Osteoblast (primary cell): ENCODE results near the gene CCDC142. TPM values are rescaled to one million over a fixed set of nuclear protein-coding genes. Genes with fewer than 3 reads are reported as not detected.
A peak's percentile ranks its signal among the peaks of the same experiment; 100 is the strongest.

Experiments
- DNase-seq: peaks from one replicate; pipeline ENCODE4 v3.0.0; 2011; ENCODE audit warnings: low spot score, mixed read lengths; ENCODE audit not compliant: insufficient read length; ENCODE audit errors: missing footprints
- H2AFZ ChIP-seq: 2 replicates; pipeline ENCODE4 v1.6.0; 2011; ENCODE audit warnings: mild to moderate bottlenecking, low read length
- H3K27ac ChIP-seq: 2 replicates; pipeline ENCODE4 v1.5.1; 2011; ENCODE audit warnings: mild to moderate bottlenecking, low read depth, low read length, moderate library complexity
- H3K27me3 ChIP-seq: 2 replicates; pipeline ENCODE4 v1.6.0; 2012; ENCODE audit warnings: mild to moderate bottlenecking, control low read depth, inconsistent platforms, low read length, moderate library complexity; ENCODE audit not compliant: insufficient read depth
- H3K36me3 ChIP-seq: 2 replicates; pipeline ENCODE4 v1.5.1; 2011; ENCODE audit warnings: mild to moderate bottlenecking, low read length, control low read depth, moderate library complexity; ENCODE audit not compliant: insufficient read depth
- H3K4me1 ChIP-seq: 2 replicates; pipeline ENCODE4 v1.5.1; 2011; ENCODE audit warnings: mild to moderate bottlenecking, low read length, control low read depth, moderate library complexity; ENCODE audit not compliant: insufficient read depth
- H3K4me2 ChIP-seq: 2 replicates; pipeline ENCODE4 v1.6.0; 2011; ENCODE audit warnings: mild to moderate bottlenecking, low read length; ENCODE audit not compliant: insufficient read depth
- H3K4me3 ChIP-seq: fragments of 200-600 bp; sonication (generic); 3 replicates; pipeline ENCODE4 v1.5.1; 2012; ENCODE audit warnings: mild to moderate bottlenecking, low read length, inconsistent platforms; ENCODE audit not compliant: insufficient read depth
- H3K79me2 ChIP-seq: 2 replicates; pipeline ENCODE4 v1.6.0; 2012; ENCODE audit warnings: mild to moderate bottlenecking, low read length, control low read depth, inconsistent platforms; ENCODE audit not compliant: insufficient read depth
- H3K9me3 ChIP-seq: 2 replicates; pipeline ENCODE4 v1.5.1; 2011; ENCODE audit warnings: low read depth, low read length, control low read depth
- H4K20me1 ChIP-seq: 2 replicates; pipeline ENCODE4 v1.6.0; 2012; ENCODE audit warnings: mild to moderate bottlenecking, low read length, control low read depth; ENCODE audit not compliant: insufficient read depth
- total RNA-seq: library from RNA; depleted of rRNA; stranded (reverse); fragments of >200 nt; gene quantifications from 2 replicates; pipeline ENCODE4 v1.2.3, GENCODE V29; 2012
- TF ChIP-seq, protein P1 (sequence below): IDR thresholded peaks from 2 replicates; pipeline ENCODE4 v1.5.1; 2011; ENCODE audit warnings: mild to moderate bottlenecking, low read depth, low read length, moderate library complexity; ENCODE audit errors: extremely low read depth

The CCDC142 gene
- total RNA-seq, 1 donor, result 32.6 TPM

- Histone ChIP-seq H3K27me3 (no peaks in the 10 kb centered on the region), H3K4me3 (no peak overlapping the region), H4K20me1 (peaks cover 16% of the 10 kb centered on the region), H3K36me3 (peaks cover 31% of the 10 kb centered on the region), H3K4me2 (no peak overlapping the region), H3K27ac (no peak overlapping the region), H2AFZ (no peak overlapping the region), H3K9me3 (no peaks in the 10 kb centered on the region), H3K79me2 (peaks cover 47% of the 10 kb centered on the region), H3K4me1 (peaks cover 29% of the 10 kb centered on the region)
- DNase-seq, result no peak
- TF ChIP-seq, protein P1, sequence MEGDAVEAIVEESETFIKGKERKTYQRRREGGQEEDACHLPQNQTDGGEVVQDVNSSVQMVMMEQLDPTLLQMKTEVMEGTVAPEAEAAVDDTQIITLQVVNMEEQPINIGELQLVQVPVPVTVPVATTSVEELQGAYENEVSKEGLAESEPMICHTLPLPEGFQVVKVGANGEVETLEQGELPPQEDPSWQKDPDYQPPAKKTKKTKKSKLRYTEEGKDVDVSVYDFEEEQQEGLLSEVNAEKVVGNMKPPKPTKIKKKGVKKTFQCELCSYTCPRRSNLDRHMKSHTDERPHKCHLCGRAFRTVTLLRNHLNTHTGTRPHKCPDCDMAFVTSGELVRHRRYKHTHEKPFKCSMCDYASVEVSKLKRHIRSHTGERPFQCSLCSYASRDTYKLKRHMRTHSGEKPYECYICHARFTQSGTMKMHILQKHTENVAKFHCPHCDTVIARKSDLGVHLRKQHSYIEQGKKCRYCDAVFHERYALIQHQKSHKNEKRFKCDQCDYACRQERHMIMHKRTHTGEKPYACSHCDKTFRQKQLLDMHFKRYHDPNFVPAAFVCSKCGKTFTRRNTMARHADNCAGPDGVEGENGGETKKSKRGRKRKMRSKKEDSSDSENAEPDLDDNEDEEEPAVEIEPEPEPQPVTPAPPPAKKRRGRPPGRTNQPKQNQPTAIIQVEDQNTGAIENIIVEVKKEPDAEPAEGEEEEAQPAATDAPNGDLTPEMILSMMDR, result no peak
These were observed 44.9 kb upstream of the CCDC142 start for GRCh38 chr2:74527741-74528140.

GRCh38 chr2:74526649-74527230 lies 43.9 kb upstream of the CCDC142 start:
- Histone ChIP-seq H3K79me2 (peaks cover 44% of the 10 kb centered on the region), H4K20me1 (peaks cover 16% of the 10 kb centered on the region)

DNA sequence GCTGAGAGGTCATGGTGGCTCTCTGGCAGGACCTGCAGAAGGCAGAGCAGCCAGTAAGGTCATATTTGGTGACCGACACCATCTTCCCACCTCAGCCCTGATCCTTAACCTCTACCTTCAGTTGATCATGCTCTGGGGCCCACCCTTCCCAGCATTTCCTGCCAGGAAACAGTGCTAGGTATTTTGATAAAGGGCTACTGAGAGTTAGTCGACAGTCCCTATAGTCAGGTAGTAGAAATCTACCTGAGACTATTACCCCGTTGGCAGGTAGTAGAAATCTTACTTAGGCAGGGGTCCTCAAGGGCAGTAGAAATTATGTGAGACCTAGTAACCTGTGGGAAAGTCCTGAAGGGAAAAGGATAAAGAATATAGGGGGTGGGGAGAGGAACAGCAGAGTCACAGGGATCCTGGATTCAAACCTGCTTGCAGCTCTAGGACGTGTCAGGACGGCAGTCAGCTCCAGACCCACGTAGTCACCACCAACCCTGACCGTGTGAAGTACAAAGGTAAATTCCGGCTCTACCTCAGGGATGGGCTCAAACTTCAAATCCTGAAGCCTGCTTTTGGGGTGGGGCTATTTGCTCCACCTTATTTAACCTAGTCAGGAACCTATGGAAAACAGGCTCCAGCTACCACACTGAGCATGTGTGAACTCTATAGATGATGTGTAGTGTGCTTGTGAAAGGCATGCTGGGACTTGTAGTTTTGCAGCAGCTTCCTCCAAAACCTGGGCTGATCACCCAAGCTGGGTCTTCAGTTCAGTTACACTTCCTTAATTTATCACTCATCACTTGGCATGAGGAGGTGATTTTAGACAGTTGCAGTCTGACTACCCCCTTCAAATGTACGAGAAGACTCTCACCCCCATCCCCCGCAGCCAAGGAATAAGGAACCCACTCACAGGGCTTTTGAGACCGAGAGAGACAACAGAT lies 43.2 kb upstream of the CCDC142 start, which contains the start of gene DQX1:
Gene DQX1 (minus strand): TSS at position 515 of the 932 bp plus-strand sequence. CDS start 502 bp downstream, at position 13.
- peaks cover 16% of the 10 kb centered on the region for H4K20me1 ChIP-seq
- H3K4me1 ChIP-seq, result peaks cover 19% of the 10 kb centered on the region
- DNase-seq, result peak; percentile 63
- TF ChIP-seq, protein P1, result no peak
- peaks cover 27% of the 10 kb centered on the region for H3K36me3 ChIP-seq
- H3K27me3 ChIP-seq, result no peaks in the 10 kb centered on the region
- H3K4me2 ChIP-seq, result no peak within 1 kb of the TSS
- no peaks in the 10 kb centered on the region for H3K9me3 ChIP-seq
- no peak within 1 kb of the TSS for H2AFZ ChIP-seq
- no peak within 1 kb of the TSS for H3K4me3 ChIP-seq
- H3K79me2 ChIP-seq, result peaks cover 37% of the 10 kb centered on the region
- no peak within 1 kb of the TSS for H3K27ac ChIP-seq

More at GRCh38 chr2:74526649-74527230, 43.9 kb upstream of the CCDC142 start:
- H3K36me3 ChIP-seq, result peaks cover 27% of the 10 kb centered on the region
- TF ChIP-seq, protein P1, result no peak
- H3K4me3 ChIP-seq, result no peak overlapping the region
- H3K9me3 ChIP-seq, result no peaks in the 10 kb centered on the region
- H3K4me2 ChIP-seq, result no peak overlapping the region
- H3K4me1 ChIP-seq, result peaks cover 27% of the 10 kb centered on the region
- H3K27me3 ChIP-seq, result no peaks in the 10 kb centered on the region
- no peak overlapping the region for H2AFZ ChIP-seq
- DNase-seq, result peak; percentile 54
- H3K27ac ChIP-seq, result no peak overlapping the region
